Middle frontal gyrus (tissue), 1 donor: ENCODE data around the gene KIAA1958.

Source experiments
- DNase-seq: peaks from one replicate; pipeline ENCODE4 v3.0.0-alpha.2; 2015; ENCODE audit warnings: low spot score; ENCODE audit errors: extremely low spot score

Gene KIAA1958

GRCh38 chr9:112486221-112487007 is at the start of gene KIAA1958:
TSS of gene KIAA1958 (plus strand) at chr9:112486827. CDS start at chr9:112574081, 87,254 bp downstream.
- peak; percentile 38 for DNase-seq

- DNase-seq: no peak
Observed at GRCh38 chr9:112437406-112437805, 49.2 kb upstream of the KIAA1958 start.

- no peak for DNase-seq
Observed at GRCh38 chr9:112439171-112439570, 47.5 kb upstream of the KIAA1958 start.

GRCh38 chr9:112439825-112440224 is 46.8 kb upstream of the KIAA1958 start:
- no peak for DNase-seq

GRCh38 chr9:112443200-112443599 is 43.4 kb upstream of the KIAA1958 start:
- DNase-seq: no peak

- no peak for DNase-seq
Observed at GRCh38 chr9:112443636-112444035, 43.0 kb upstream of the KIAA1958 start.

GRCh38 chr9:112445196-112445595 is 41.4 kb upstream of the KIAA1958 start:
- DNase-seq: no peak

- DNase-seq: no peak
Observed at GRCh38 chr9:112446080-112446479, 40.5 kb upstream of the KIAA1958 start.

- DNase-seq: no peak
Observed at GRCh38 chr9:112446526-112446925, 40.1 kb upstream of the KIAA1958 start.

GRCh38 chr9:112447283-112447761 is 39.3 kb upstream of the KIAA1958 start:
- no peak for DNase-seq

GRCh38 chr9:112462855-112463254 is 23.8 kb upstream of the KIAA1958 start:
- no peak for DNase-seq

- DNase-seq: no peak
Observed at GRCh38 chr9:112465352-112465751, 21.3 kb upstream of the KIAA1958 start.

GRCh38 chr9:112472996-112473395 is 13.6 kb upstream of the KIAA1958 start:
- no peak for DNase-seq

GRCh38 chr9:112473986-112474385 is 12.6 kb upstream of the KIAA1958 start:
- no peak for DNase-seq

- no peak for DNase-seq
Observed at GRCh38 chr9:112475318-112475717, 11.3 kb upstream of the KIAA1958 start.

GRCh38 chr9:112477330-112477729 is 9.3 kb upstream of the KIAA1958 start:
- DNase-seq: no peak

GRCh38 chr9:112479221-112479620 is 7.4 kb upstream of the KIAA1958 start:
- DNase-seq: no peak

- no peak for DNase-seq
Observed at GRCh38 chr9:112484607-112485006, 2.0 kb upstream of the KIAA1958 start.

- DNase-seq: no peak
Observed at GRCh38 chr9:112485574-112485973, 1.1 kb upstream of the KIAA1958 start.

GRCh38 chr9:112487008-112487798 is 576 bp downstream of the KIAA1958 start:
- no peak for DNase-seq

GRCh38 chr9:112487799-112488340 is 1.2 kb downstream of the KIAA1958 start:
- DNase-seq: no peak

- no peak for DNase-seq
Observed at GRCh38 chr9:112489039-112489546, 2.5 kb downstream of the KIAA1958 start.
